Activated CD4-positive, alpha-beta T cell treated with anti-CD3 and anti-CD28 coated beads, Interleukin-2, amount 50 U/mL, for 48 hours (primary cell): ENCODE data around the gene CEP97.
"Not testable (repeated sequence)": the region's sequence is repeated elsewhere in the genome, so short reads cannot be mapped to it uniquely, and the experiment has no call there.

ENCODE experiments used
- DNase-seq, 2 experiments: peaks; one replicate each; pipeline ENCODE4 v3.0.0-alpha.2; 2020

CEP97 gene

DNA sequence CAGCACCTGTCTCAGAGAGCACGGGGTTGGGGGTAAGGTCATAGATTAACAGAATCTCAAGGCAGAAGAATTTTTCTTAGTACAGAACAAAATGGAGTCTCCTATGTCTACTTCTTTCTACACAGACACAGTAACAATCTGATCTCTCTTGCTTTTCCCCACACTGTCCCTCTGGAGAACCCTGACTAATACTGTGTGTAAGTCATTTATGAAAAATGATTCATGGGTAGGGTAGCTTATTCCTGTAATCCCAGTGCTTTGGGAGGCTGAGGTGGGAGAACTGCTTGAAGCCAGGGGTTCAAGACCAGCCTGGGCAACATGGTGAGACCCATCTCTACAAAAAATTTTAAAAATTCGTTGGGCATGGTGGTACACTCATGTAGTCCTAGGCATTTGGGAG, 19.8 kb upstream of the CEP97 start:
- not testable (repeated sequence) for DNase-seq

DNA sequence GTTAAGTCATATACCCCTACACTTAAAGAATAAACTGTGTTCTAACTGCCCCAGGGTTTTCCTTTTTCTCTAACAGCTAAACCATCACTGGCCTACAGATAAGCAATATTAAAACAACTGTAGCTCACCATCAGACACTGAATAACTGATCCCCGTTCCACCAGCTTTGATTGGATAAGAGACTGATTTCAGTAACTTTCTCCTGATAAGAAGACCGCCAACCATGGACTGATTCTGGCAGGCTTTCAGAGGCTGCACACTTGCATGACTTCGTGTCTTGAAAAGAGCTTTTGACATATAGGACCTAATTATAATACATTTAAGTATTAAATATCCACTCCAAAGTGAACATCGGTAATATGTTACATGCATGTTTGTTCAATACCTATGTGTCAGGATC, 15.3 kb upstream of the CEP97 start:
- no peak for DNase-seq

DNA sequence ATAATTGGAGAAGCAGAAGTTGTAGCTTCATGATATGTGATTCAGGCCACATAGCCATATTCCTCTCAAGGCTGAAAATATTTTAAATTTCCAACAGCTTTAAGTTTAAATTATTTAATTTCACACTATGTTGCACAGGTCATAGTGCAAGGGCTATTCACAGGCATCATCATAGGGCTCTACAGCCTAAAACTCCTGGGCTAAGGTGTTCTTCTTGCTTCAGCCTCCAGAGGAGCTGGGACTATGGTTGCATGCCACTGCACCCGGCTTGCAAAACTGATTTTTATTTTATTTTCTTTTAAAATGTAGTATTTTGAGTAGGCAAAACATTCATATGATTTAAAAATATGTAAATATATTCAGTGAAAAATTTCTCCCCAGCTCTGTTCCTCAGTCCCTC, 6.0 kb upstream of the CEP97 start:
- DNase-seq, result no peak

DNA sequence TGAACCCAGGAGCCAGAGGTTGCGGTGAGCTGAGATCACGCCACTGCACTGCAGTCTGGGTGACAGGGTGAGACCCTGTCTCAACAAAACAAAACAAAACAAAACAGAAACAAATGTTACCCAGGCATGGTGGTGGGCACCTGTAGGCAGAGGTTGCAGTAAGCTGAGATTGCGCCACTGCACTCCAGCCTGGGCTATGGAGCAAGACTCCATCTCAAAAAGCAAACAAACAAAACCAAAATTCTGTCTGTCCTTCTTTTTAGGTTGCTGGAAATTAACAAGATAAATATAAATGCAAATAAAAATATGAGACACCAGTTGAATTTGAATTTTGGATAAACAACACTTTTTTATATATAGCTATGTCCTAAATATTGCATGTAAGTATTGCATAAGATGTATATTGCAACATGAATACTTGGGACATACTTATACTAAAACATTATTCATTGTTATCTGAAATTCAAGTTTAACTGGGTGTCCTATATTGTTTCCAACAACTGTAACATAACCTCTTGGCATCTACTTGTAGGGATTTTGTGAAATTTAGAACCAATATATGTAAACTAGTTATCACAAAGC, 4.7 kb upstream of the CEP97 start:
- no peak for DNase-seq

DNA sequence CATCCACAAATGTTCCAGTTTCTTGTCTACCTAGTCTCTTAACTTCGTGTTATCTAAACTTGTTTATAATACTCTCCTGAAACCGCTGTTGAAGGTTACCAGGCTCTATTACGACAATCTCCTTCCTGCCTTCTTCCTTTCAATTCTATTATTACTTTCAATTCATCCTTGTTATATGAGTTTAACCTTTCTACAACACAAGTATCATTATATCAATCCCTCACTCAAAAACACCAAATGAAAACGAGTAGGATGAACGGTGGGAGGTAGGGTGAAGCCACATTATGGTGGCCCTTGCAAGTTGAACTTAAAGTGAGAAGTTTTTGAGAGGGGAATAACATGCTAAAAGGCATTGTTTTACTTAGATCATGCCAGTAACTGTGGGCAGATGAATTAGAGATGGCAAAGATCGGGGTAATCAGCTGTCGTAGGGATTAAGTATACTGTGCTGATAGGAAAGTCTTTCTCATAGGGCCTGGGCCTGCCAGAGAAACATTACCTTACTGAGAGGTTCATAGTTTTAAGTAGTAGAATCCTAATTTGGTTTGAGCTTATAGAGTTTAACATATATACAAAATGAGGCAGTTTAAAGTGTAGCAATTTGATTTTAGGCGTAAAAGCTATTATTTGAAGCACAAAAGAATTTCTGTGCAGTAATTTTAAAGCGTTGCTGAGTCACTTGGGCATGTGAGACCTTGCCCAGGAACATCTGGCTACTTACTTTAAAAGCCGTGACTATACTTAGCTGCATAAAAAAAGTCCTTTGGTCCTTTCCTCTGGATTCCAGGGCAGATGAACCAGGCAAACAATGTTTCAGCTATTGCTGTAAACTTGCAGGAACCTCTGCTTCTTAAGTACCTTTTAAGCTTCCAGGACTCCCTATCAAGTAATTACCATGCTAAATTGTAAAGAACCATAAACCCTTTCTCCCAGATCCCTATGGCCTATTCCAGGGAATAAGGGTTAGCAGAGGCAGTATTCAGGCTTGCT, 3.3 kb upstream of the CEP97 start:
- DNase-seq, result peak; percentile 16 to 24

DNA sequence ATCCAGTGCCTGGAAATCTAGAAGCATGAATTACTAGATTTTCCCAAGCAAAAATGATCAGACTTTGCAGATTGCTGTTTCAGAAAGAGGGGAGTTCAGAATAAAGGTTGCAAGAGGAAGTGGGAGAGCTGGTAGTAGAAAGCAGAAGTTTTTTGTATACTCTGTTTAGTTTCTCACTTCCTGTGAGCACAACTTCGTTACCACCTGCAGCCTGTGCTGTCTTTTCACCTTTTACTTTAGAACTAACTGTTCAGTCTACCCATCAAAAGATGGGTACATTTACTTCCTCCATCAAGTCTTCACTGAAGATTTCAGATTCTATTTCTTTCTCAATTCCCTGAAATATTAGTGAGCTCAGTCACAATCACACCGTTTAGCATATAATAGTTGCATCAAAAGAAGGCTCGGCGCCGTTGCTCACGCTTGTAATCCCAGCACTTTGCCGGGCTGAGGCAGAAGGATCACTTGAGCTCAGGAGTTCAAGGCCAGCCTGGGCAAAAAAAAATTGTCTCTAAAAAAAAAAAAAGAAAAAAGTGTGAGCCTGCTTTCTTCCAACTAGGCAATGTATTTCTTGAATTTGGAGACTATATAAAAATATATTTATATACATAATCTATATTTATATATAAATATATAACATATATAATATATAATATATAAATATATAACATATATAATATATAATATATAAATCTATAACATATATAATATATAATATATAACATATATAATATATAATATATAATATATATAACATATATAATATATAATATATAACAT, 1.8 kb upstream of the CEP97 start:
- DNase-seq, result peak; percentile 20 to 21

DNA sequence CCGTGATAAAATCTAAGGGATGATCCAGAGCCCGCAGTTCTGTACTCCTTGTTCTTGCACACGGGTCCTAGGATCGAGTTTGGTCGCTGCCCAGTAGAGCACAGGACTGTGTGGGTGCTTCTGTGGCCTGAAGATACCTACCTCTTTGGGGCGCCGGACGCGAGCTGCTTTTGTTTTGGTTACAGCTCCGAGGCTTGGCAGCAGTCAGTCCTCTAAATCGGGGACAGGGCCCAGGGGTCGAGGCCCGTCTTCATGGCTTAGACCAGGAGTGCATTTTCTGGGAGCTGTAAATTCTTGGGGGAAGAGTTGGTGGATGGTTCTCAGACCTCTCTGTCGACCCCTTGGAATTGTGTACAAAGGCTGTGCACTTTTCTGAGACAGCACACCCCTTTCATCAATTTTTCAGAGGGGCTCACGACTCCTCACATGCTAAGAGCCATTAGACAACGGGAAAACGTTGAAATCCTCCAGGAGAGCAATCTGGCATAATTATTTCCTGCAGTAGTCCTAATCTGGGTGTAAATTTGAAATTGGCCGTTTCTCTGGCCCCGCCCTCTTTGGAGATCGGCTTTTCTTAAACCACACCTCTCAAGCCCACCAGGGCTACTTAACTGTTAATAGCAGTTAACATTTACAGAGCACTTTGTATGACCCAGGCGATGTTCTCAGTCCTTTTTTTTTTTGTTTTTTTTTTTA, 928 bp downstream of the CEP97 start:
- peak; percentile 37 to 49 for DNase-seq

DNA sequence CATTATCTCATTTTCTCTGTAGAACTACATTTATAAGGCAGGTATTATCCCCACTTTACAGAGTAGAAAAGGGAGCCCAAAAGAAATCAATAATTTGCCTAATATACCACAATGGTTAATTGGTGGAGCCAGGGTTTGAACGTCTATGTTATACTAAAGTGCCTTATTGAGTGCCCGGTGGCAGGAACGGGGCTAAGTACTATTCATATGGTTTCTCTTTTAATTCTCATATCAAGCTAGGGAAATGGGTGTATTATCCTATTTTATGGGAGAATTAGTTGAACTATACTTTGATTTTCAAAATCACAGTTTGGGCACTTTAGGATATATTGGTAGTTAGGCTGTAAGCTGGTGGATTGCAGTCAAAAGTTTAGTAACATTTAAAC, 1.5 kb downstream of the CEP97 start:
- no peak for DNase-seq

DNA sequence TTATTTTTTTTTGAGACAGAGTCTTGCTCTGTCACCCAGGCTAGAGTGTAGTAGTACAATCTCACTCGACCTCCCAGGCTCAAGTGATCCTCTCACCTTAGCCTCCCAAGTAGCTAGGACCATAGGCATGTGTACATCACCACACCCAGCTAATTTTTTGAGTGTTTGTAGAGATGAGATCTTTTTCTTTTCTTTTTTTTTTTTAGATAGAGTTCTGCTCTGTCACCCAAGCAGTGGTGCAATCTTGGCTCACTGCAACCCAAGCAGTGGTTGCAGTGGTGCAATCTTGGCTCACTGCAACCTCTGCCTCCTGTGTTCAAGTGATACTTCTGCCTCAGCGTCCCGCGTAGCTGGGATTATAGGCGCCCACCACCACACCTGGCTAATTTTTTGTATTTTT, 5.2 kb downstream of the CEP97 start:
- DNase-seq, result no peak

DNA sequence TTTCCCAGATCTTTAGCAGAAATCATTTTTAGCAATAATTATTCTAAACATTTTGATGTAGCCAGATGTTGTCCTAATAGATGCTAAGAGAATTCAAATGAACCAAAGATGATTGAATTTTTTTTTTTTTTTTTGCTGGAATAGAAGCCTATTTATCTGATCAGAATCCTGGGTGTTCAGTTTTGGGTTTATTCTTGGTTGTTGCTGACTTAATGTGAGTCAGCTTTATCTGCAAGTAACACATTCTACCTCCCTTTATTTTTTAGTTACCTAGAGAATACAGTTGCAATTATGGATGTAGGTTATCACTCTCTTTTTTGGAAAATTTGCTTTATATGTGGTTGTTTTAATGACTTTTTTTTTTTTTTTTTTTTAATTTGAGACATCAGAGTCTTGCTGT, 6.4 kb downstream of the CEP97 start:
- DNase-seq, result no peak

DNA sequence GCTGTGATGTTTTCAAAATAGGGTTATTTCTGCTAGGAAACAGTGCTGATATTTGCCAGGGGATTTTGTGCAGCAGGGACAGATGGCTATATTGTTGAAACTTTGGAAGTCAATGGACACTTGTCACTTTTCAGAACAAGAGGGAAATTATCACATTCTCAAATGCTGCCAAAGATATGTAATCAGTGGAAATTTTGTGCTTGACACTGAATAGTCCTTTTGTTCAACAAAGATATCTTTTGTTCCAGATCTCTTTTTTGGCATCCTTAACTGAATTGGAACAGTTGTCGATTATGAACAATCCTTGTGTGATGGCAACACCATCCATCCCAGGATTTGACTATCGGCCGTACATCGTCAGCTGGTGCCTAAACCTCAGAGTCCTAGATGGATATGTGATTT, 7.8 kb downstream of the CEP97 start:
- DNase-seq, result no peak

DNA sequence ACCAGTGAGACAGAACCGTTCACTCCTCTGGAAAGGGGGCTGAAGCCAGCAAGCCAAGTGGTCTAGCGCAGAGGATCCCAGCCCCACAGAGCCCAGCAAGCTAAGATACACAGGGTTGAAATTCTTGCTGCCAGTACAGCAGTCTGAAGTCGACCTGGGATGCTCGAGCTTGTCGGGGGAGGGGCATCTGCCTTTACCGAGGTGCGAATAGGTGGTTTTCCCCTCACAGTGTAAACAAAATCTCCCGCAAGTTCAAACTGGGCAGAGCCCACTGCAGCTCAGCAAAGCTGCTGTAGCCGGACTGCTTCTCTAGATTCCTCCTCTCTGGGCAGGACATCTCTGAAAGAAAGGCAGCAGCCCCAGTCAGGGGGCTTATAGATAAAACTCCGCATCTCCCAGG, 11.4 kb downstream of the CEP97 start:
- no peak for DNase-seq

DNA sequence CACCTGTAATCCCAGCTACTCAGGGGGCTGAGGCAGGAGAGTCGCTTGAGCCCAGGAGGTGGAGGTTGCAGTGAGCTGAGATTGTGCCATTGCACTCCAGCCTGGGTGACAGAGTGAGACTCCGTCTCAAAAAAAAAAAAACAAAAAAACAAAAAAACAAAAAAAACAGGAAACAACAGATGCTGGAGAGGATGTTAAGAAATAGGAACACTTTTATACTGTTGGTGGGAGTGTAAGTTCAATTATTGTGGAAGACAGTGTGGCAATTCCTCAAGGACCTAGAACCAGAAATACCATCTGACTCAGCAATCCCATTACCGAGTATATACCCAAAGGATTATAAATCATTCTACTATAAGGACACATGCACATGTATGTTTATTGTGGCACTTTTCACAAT, 17.5 kb downstream of the CEP97 start:
- DNase-seq, result not testable (repeated sequence)

DNA sequence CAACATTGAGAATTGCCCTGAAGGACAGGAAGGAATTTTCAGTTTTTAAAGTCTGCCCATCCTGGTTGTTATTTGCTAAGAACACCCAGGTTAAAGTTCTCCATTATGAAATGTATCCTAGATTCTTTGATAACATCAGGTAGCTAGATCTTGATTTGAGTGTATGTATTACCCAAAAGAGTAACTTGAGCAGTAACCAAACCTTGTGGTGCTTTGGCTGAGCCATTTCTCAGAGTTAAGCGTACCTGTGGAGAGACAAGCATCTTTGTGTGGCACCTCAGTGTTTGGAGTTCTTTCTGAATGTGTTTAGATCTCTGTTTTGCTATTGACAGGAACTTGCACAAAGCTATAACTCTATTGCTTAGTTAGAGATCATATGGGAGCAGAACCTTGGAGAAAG, 20.4 kb downstream of the CEP97 start:
- DNase-seq, result no peak

DNA sequence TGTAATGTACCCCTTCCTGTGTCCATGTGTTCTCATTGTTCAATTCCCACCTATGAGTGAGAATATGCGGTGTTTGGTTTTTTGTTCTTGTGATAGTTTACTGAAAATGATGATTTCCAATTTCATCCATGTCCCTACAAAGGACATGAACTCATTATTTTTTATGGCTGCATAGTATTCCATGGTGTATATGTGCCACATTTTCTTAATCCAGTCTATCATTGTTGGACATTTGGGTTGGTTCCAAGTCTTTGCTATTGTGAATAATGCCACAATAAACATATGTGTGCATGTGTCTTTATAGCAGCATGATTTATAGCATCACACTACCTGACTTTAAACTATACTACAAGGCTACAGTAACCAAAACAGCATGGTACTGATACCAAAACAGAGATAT, 21.5 kb downstream of the CEP97 start:
- DNase-seq, result not testable (repeated sequence)

DNA sequence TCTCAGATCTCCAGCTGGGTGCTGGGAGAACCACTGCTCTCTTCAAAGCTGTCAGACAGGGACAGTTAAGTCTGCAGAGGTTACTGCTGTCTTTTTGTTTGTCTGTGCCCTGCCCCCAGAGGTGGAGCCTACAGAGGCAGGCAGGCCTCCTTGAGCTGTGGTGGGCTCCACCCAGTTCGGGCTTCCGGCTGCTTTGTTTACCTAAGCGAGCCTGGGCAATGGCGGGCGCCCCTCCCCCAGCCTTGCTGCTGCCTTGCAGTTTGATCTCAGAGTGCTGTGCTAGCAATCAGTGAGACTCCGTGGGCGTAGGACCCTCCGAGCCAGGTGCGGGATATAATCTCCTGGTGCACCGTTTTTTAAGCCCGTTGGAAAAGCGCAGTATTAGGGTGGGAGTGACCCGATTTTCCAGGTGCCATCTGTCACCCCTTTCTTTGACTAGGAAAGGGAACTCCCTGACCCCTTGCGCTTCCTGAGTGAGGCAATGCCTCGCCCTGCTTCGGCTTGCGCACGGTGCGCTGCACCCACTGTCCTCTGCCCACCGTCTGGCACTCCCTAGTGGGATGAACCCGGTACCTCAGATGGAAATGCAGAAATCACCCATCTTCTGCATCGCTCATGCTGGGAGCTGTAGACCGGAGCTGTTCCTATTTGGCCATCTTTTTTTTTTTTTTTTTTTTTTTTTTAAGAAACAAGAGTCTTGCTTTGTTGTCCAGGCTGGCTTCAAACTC, 29.1 kb downstream of the CEP97 start:
- DNase-seq, result not testable (repeated sequence)

DNA sequence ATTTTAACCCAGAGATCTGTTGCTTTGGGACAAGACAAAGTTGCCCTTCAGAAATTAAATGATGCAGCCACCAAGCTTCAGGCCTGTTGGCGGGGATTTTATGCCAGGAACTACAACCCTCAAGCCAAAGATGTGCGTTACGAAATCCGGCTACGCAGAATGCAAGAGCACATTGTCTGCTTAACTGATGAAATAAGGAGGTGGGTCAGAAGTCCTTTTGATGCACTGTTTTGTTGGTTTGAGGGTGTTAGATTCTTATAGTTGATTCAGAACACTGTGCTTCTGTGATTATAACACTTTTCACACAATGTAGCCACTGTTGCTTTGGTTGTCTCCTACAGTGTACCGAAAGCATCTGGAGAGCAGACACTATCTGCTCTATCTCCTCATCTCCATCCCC, 33.8 kb downstream of the CEP97 start:
- no peak for DNase-seq

DNA sequence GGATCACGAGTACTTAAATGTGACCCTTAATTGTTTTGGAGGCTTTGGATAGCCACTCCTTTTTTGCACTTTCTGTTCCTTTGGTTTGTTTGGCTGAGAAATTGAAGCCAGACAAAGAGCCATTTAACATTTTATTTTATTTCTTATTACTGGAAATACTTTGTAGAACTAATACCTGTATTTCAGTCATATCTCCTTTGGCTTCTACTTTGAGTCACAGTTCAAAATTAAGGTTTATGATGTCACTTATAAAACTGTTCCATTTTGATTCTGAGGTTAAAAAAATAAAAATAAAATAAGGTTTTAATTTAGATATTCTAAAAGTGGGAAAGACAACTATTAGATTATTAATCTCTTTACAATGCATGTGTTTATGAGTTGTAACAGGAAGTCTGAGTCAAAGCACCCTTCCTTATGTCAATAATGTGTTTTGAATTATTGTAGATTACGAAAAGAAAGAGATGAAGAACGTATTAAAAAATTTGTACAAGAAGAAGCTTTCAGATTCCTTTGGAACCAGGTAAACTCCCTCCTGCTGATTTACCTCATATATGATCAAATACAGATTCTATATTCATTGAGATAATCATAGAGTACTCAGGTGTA, 37.7 kb downstream of the CEP97 start:
- DNase-seq, result no peak

DNA sequence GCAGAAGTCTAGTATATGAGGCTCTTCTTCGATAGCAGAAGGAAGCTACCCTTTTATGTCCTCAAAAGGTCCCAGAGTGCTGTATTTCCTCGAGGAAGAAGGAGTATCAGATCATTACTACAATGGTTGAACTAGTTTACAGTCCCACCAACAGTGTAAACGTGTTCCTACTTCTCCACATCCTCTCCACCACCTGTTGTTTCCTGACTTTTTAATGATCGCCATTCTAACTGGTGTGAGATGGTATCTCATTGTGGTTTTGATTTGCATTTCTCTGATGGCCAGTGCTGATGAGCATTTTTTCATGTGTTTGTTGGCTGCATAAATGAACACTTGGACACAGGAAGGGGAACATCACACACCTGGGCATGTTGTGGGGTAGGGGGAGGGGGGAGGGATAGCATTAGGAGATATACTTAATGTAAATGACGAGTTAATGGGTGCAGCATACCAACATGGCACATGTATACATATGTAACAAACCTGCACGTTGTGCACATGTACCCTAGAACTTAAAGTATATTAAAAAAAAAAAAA, 53.4 kb downstream of the CEP97 start:
- not testable (repeated sequence) for DNase-seq

DNA sequence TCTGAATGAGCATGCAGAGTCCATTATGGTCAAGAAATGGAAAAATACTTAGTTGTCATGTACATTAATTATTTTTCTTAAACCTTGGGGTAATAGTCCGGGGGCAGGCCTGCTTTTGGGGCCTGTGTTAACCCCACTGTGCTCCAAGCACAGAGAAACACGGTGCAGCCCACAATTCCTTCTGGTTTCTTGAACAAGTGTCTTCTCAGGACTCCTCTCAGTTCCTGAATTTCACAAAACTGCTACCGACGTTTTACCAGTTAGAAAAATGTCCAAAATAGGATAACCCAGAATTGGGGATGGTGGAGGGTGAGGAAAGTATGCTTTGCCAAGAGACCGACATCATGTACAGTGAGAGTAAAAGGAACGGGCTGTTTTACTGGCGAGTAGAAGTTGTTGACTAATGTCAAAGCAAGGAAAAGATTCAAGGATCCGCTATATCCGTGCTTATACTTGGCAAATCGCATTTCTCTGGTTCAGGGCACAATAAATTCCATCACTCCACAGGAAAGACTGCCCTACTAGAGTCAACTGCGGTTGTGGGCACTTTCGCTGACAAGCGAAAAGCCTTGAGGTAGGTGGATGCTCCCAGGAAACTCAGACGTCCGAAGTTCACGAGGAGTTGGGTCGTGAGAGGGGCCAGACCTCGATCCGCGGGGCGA, 54.1 kb downstream of the CEP97 start:
- DNase-seq, result no peak
